Cerebellar cortex (tissue), 1 donor: Measurements from ENCODE around the gene MIPOL1.

Experiments
- DNase-seq: peaks from one replicate; pipeline ENCODE4 v3.0.0-alpha.2; 2015; ENCODE audit warnings: low spot score

The MIPOL1 gene

GRCh38 chr14:37399517-37399916 lies 201.8 kb downstream of the MIPOL1 start:
- DNase-seq: no peak

DNA sequence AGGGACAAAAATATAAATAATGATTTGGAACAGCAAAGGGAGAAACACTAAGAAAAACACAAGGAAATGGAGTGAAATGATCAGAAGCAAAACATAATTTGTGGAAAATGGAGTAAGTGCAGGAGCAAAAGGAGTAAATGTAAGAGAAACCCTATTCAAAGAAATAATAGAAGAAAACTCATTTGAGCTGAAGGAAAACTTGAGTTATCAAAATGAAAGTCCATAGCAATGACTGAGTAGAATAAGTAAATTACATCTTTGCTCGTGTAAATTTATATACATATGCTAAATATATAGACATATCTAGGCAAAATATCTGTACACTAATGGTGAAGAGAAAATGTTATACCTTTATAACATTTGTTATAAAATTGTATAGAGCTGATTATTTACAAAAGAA lies 203.4 kb downstream of the MIPOL1 start:
- DNase-seq: no peak

GRCh38 chr14:37403626-37404025 lies 205.9 kb downstream of the MIPOL1 start:
- no peak for DNase-seq

- no peak for DNase-seq
Measured at GRCh38 chr14:37406095-37406494, 208.4 kb downstream of the MIPOL1 start.

DNA sequence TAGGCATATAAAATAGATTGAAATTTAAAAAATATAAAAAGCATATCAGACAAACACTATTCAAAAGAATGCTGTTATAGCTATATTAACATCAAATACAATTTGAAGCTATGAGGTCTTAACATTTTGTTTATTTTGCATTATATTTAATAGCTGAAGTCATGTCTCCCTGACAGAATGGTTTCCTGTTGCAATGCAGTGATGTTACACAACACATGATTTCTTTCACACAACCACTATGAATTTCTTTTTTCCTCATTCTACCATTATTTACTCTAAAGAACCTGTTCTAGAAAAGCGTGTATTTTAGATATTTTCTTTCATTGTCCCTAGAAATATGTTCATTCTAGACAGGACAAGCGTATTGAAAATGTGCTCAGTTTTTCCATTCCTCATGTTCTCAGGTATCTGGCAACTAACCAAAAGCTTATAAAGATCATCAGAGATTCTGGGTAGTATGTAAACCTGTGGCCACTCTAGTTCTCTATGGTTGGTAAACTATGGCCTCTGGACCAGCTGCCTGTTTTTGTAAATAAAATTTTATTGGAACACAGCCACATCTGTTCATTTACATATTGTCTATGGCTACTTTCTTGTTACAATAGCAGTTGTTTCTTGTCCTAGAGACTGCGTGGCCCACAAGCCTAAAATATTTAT lies 213.5 kb downstream of the MIPOL1 start:
- no peak for DNase-seq

DNA sequence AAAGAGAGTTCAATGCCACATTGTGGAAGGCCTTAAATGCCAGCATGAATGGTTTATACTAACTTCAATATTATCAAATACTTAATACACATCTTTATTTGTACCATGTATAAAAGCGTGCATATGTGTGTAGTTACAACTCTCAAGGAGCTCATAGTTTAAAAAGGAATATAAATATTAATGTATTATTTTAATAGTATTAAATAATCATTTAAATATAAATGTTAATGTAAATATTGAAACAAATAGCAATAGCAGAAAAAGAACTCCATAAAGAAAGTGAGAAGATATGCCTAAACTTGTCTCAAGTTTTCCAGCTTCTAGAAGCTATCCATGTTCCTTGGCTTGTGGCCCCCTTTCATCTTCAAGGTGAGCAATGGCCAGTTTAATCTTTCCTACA lies 215.3 kb downstream of the MIPOL1 start:
- no peak for DNase-seq

DNA sequence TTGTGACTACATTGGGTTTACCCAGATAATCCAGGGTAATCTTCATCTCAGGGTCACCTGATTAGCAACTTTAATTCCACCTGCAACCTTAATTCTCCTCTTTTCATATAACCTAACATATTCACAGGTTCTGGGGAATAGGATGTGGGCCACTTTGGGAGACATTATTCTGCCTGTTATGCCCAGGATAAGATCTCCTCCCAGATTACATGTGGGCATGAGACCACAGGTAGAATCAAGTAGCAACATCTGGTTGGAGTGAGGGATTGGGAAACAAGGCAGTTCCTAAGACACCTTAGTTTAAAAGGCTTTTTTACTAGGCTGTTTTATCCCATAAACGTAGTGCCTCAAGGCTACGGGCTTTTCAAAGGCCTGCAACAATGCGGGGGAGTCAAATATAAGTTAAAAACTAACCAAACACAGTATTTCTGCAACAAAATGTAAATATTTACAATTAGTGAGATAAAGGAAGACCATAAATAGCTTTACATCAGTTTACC lies 215.8 kb downstream of the MIPOL1 start:
- DNase-seq: no peak

- no peak for DNase-seq
Measured at GRCh38 chr14:37416264-37416663, 218.5 kb downstream of the MIPOL1 start.

GRCh38 chr14:37417151-37417550 lies 219.4 kb downstream of the MIPOL1 start:
- no peak for DNase-seq

DNA sequence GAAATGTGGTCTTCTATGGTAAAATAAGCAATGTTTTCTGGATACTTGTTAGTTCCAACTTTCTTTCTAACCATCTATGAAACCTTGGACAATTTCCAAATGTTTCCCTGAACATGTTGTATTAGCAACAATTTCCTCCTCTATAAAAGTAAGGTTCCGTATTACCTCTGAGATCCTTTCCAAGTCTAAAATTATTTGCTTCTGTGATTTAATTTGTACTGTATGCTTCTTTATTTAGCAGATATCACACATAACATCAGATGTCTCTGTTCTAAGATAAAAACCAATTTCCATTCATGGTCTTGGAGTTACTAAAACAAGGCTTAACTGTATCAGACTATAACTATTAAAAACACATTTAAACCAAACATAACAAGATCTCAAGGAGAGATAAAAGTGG lies 220.1 kb downstream of the MIPOL1 start:
- DNase-seq: no peak

- DNase-seq: no peak
Measured at GRCh38 chr14:37420622-37421021, 222.9 kb downstream of the MIPOL1 start.

DNA sequence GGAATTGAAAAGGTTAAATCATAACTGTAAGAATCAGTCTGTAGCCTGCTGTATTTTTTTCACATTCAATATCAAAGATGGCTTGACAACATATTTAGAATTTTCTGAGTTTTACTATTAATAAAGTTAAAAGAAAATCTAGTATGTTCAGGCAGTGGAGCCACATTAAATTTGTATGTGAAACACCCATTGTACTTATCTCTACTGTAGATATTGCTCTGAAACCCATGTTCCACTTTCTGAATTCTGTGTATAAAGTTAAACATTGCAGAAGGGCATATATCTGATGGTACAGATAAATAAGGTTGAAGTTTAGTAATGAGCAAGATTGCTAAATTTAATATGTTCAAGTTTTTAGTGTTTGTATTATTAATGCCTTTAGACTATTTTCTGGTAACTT lies 224.6 kb downstream of the MIPOL1 start:
- DNase-seq: no peak

DNA sequence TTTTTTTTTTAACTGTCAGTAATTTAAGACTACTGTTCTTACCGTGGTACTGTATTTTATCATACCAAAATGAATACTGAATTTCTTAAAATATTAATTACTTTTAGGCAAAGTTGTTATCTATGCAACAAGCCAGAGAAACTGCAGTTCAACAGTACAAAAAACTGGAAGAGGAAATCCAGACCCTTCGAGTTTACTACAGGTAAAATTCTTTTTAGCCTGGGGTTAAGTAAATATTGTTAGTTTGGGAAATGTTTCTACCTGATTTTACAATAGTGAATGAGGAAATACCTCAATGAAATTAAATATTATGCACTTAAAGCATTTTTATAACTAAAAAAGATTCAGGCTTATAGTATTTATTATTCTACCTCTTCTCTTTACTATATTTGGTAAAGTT lies 225.0 kb downstream of the MIPOL1 start:
- no peak for DNase-seq

GRCh38 chr14:37428954-37429353 lies 231.2 kb downstream of the MIPOL1 start:
- DNase-seq: no peak

DNA sequence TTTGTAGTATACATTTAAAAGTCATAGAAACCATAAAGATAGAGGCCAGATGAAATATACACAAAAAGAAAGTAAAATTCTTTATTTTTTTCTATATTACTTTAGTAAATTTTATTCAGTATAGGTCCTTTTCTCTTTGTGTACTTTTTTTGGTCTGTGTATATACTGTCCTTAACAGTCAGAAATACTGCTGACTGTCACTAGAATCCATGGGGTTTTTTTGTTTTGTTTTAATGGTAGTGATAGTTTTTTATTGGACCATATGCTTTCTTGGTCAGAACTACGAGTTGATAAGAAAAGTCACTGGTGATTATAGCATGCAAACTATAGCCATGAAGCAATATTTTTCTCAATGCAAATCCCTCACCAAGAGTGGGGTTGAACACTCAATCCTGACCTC lies 231.9 kb downstream of the MIPOL1 start:
- no peak for DNase-seq

- no peak for DNase-seq
Measured at GRCh38 chr14:37434867-37435266, 237.1 kb downstream of the MIPOL1 start.

DNA sequence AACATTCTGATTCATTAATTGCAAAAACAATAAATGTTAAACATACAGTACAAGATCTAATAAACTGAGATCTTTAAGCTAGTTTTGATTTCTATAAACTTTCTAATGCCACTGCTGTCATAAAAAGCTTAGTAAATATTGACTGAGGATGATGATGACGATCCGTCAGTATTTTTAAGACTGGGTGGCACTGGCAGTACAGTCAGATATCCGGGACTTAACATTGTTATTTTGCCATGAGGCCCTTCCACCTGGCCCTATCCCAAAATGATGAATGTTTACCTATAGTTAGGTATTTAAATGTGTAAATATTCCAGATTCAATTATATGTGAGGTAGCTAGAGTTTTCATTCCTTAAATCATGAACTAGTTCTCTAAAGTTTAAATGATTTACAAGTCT lies 238.8 kb downstream of the MIPOL1 start:
- DNase-seq: no peak

DNA sequence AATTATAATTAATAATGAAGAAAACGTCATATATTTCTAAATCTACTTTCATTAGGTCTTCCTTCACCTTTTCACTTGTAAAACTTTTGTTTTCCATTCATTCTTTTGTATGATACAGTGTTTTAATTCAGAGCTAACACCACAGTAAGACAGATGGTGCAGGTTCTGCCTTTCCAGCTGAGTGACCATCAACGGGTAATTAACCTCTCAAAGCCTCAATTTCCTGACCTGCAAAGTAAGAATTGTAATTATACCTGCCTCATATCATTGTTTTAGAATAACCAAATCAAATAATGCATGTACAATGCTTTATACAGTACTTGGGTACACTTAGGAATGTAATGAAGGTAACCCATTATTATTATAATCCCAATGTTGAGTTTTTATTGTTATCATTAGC lies 239.8 kb downstream of the MIPOL1 start:
- peak; percentile 1 for DNase-seq

- DNase-seq: no peak
Measured at GRCh38 chr14:37438444-37438843, 240.7 kb downstream of the MIPOL1 start.

DNA sequence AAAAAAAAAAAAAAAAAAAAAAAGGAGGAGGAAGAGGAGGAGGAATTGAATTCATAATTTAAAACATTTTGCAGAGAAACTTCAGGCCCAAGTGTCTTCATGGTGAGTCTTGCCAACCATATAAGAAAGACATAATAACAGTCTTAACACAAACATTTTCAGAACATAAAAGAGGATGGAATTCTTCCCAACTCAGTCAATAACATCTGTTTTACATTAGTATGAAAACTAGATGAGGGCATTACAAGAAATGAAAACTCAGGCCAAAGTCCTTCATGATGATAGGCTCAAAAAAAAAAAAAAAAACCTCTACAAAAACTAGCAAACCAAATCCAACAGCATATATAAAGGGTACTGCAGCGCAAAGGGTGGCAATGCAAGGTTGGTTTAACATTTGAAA lies 245.7 kb downstream of the MIPOL1 start:
- DNase-seq: no peak

GRCh38 chr14:37447883-37448391 lies 250.2 kb downstream of the MIPOL1 start:
- DNase-seq: no peak

GRCh38 chr14:37452323-37452722 lies 254.6 kb downstream of the MIPOL1 start:
- DNase-seq: no peak

DNA sequence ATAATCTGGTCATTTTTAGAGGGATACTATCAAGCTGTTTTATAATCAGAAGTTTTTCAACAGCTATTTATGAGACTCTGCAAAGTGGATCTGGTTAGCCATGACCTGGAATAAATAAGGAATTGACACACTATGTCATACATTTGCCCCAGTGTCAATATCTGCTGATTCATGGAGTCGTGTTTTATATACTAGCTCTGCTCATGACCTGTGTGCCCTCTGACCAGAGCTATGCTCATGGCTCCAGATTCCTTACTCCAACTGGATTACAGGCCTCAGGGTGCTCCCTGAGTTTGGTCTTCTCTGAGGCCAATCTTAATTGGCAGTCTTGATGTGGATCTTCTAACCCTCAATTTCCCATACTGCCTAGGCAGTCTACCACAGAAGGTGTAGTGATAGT lies 256.2 kb downstream of the MIPOL1 start:
- DNase-seq: no peak

DNA sequence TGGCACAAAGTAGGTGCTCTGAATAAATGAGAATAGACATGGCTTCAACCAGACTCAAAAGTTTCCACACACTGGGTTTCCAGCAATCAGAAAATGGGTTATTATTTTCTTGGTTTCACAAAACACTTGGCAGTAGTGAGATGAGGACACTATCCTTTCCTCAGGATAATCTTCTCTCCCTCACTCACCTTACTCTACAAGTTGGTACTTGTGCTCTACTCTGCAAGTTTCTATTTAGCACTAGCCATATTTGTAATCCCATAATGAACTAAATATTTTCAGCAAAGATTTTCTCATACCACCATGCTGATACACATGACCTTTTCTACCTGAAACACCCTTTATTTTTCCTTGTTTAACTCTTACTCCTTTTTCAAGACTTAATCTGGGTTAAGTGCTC lies 259.6 kb downstream of the MIPOL1 start:
- DNase-seq: no peak
